NCI-H2196 (cell line): ENCODE data around the gene ALDH5A1.
A peak's percentile ranks its signal among the peaks of the same experiment; 100 is the strongest.
"Not testable (repeated sequence)": the region's sequence is repeated elsewhere in the genome, so short reads cannot be mapped to it uniquely, and the experiment has no call there.

ENCODE experiments used
- DNase-seq: peaks from one replicate; lab custom pipeline; 2025; ENCODE audit not compliant: unreplicated experiment; lab: John Stamatoyannopoulos, UW

ALDH5A1 gene

GRCh38 chr6:24484657-24485323, 10.0 kb upstream of the ALDH5A1 start:
- DNase-seq = no peak

GRCh38 chr6:24486065-24486464, 8.7 kb upstream of the ALDH5A1 start:
- DNase-seq = no peak

GRCh38 chr6:24489470-24489869, 5.3 kb upstream of the ALDH5A1 start, which contains the start of gene GPLD1:
Gene GPLD1 (minus strand): TSS chr6:24489578. CDS start chr6:24489511, 67 bp downstream.
- no peak for DNase-seq

GRCh38 chr6:24489881-24490280, 4.9 kb upstream of the ALDH5A1 start:
- DNase-seq = no peak

GRCh38 chr6:24490948-24491347, 3.8 kb upstream of the ALDH5A1 start:
- no peak for DNase-seq

GRCh38 chr6:24492475-24492874, 2.3 kb upstream of the ALDH5A1 start:
- DNase-seq = no peak

- no peak for DNase-seq
Measured at GRCh38 chr6:24493945-24494820, 586 bp upstream of the ALDH5A1 start.

GRCh38 chr6:24497254-24497970, 2.6 kb downstream of the ALDH5A1 start:
- DNase-seq = no peak

- DNase-seq = no peak
Measured at GRCh38 chr6:24500683-24501082, 5.9 kb downstream of the ALDH5A1 start.

- DNase-seq = no peak
Measured at GRCh38 chr6:24501374-24501773, 6.6 kb downstream of the ALDH5A1 start.

- DNase-seq = no peak
Measured at GRCh38 chr6:24501914-24502313, 7.1 kb downstream of the ALDH5A1 start.

- DNase-seq = no peak
Measured at GRCh38 chr6:24504287-24504648, 9.5 kb downstream of the ALDH5A1 start.

GRCh38 chr6:24504649-24505586, 10.1 kb downstream of the ALDH5A1 start:
- no peak for DNase-seq

- no peak for DNase-seq
Measured at GRCh38 chr6:24506814-24507520, 12.2 kb downstream of the ALDH5A1 start.

- not testable (repeated sequence) for DNase-seq
Measured at GRCh38 chr6:24511976-24512375, 17.2 kb downstream of the ALDH5A1 start.

- no peak for DNase-seq
Measured at GRCh38 chr6:24513602-24514001, 18.8 kb downstream of the ALDH5A1 start.

GRCh38 chr6:24517659-24518543, 23.1 kb downstream of the ALDH5A1 start:
- no peak for DNase-seq

GRCh38 chr6:24520929-24521546, 26.3 kb downstream of the ALDH5A1 start:
- peak; percentile 4 for DNase-seq
